ENCODE measurements around the gene CYP2S1. TPM values are rescaled to one million over a fixed set of nuclear protein-coding genes. Genes with fewer than 3 reads are reported as not detected.
A peak's percentile ranks its signal among the peaks of the same experiment; 100 is the strongest.

The CYP2S1 gene
- total and polyA plus RNA-seq, 2 of the 4 experiments (the other 2 are of a cell fraction) = 0.54 to 2.1 TPM

DNA sequence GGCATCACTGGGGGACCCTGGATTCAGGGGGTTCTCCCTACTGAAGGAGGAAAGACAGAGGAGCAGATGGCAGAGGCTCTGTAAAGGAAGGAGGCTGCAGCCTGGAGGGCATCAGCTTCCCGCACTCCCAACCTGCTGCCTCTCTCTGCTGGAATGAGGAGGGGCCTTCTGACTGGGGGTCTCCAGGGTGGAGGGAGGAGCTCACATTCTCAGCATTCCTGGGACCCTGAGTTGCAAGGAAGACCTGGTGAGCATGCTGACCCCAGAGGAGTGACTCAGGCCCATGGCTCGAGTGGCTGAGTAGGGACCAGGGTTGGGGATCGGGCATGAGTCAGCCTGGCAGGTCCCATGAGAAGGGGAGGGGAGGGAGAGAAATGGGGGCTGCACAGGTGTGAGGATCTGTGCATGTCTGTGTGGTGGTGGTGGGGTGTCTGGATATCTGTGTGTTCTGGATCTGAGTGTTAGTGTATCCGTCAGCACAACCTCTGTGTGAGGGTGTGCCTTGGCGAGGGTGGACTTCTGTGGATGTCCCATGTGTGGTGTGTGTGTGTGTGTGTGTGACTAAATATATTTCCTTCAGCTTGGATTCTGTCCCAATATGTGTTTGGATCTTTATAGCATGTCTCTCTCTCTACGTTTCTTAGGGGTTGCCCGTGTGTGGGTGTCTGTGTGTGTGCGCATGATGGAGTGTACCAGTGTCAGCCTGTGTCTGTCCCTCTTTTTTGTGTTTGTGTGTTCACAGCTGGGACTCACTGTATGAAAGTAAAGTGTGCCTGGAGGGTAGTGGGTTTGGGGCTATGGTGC is 30.6 kb downstream of the CYP2S1 start:
- in situ Hi-C loops (cut with MboI; ENCODE audit: low sequenced_read_pairs) (no loop called here), dilution Hi-C loops (cut with HindIII; ENCODE audit: low sequenced_read_pairs, unreplicated experiment) (no loop called here), intact Hi-C loops (cut with micrococcal nuclease) (loop anchor here (2.0 kb wide), 1 partner anchor 39 kb away; no protein-coding TSS in a partner anchor)
- ChIA-PET POLR2A (ENCODE audit: unreplicated experiment) (interaction anchor here (1.0 kb wide), 1 partner anchor 42 kb away, joined by 3 read pairs; no protein-coding TSS in a partner anchor), CTCF (no interaction called here)
- Histone ChIP-seq H3K4me1 (ENCODE audit: control insufficient read depth, insufficient read depth, low read length) (peaks cover 40% of the 10 kb centered on the region), H3K23ac (ENCODE audit: low read depth, low read length) (peak overlapping the region; percentile 100), H2AFZ (replicated peaks; ENCODE audit: low read length, poor library complexity) (peak overlapping the region; percentile 49), H3K4ac (ENCODE audit: low read depth, low read length) (peak overlapping the region; percentile 100), H3K9me3 (ENCODE audit: control insufficient read depth, insufficient read depth, low read length) (no peaks in the 10 kb centered on the region), H4K8ac (ENCODE audit: low read depth in 2 of 2, low read length in 2 of 2) (peak overlapping the region; percentile 95 to 99), H2AK5ac (ENCODE audit: low read depth, low read length) (peak overlapping the region; percentile 100), H2BK120ac (ENCODE audit: low read depth, low read length) (peak overlapping the region; percentile 99), H2BK5ac (ENCODE audit: low read depth, low read length, poor library complexity, severe bottlenecking) (peak overlapping the region; percentile 97), H3K56ac (ENCODE audit: extremely low read depth, insufficient read depth, low read length) (peak overlapping the region; percentile 100), H4K20me1 (ENCODE audit: insufficient read depth, low read length) (peaks cover 36% of the 10 kb centered on the region), H2BK20ac (ENCODE audit: low read depth, low read length) (peak overlapping the region; percentile 100), H3K27ac (ENCODE audit: insufficient read depth, low read length) (peak overlapping the region; percentile 96), H3K14ac (replicated peaks; ENCODE audit: low read depth, low read length) (peak overlapping the region; percentile 97), H3K79me1 (ENCODE audit: low read depth in 1 of 2, low read length in 2 of 2) (peaks cover 26 to 66% of the 10 kb centered on the region in 2 experiments), H3K27me3 (ENCODE audit: control insufficient read depth, insufficient read depth, low read length) (no peaks in the 10 kb centered on the region), H3K36me3 (ENCODE audit: control insufficient read depth, insufficient read depth, low read length) (peaks cover 53% of the 10 kb centered on the region), H3K4me3 (ENCODE audit: insufficient read depth, low read depth, low read length) (peak overlapping the region; percentile 15), H4K91ac (ENCODE audit: insufficient read depth, low read depth, low read length) (peak overlapping the region; percentile 100), H3K9me1 (ENCODE audit: insufficient read depth, low read length) (peaks cover 21% of the 10 kb centered on the region), H3K18ac (ENCODE audit: low read depth, low read length) (peak overlapping the region; percentile 68), H2BK15ac (ENCODE audit: low read depth, low read length) (peak overlapping the region; percentile 96; the same call in 2 of the 3 replicates), H3K4me2 (ENCODE audit: low read depth, low read length) (peak overlapping the region; percentile 78), H4K5ac (ENCODE audit: low read depth, low read length) (peak overlapping the region; percentile 70; the same call in 1 of the 2 replicates), H3K9ac (ENCODE audit: low read depth, low read length) (peak overlapping the region; percentile 80), H2AK9ac (replicated peaks; ENCODE audit: low read depth, low read length, poor library complexity) (peak overlapping the region; percentile 34)
- DNase-seq (peak; percentile 96), ATAC-seq (ENCODE audit: low read depth) (peak; percentile 25)
- no TSS peak for BruUV-seq (replicated peaks)
- 0% methylated on average over 3 of the region's 8 CpGs; no CpG with 5 or more reads in 1 of the 2 experiments for WGBS, 2 experiments (ENCODE audit: extremely low coverage in 2 of 2, insufficient read length in 1 of 2)
- TF ChIP-seq CHD1 (IDR thresholded peaks at IDR 0.05; ENCODE audit: low read depth, low read length) = no peak
- no peak for TF ChIP-seq SMC3 (IDR thresholded peaks at IDR 0.05; ENCODE audit: low read depth, low read length)
- no peak for TF ChIP-seq RCOR1 (IDR thresholded peaks at IDR 0.05; ENCODE audit: insufficient replicate concordance, low read length)
- no peak for TF ChIP-seq RFX5 (IDR thresholded peaks at IDR 0.05; ENCODE audit: low read depth, low read length)
- TF ChIP-seq RAD21 (IDR thresholded peaks at IDR 0.05; ENCODE audit: low read length) = no peak
- peak; percentile 82; the same call in 1 of the 2 replicates for TF ChIP-seq MAZ (IDR thresholded peaks at IDR 0.05; ENCODE audit: borderline replicate concordance, low read depth, low read length)
- TF ChIP-seq, protein P1, sequence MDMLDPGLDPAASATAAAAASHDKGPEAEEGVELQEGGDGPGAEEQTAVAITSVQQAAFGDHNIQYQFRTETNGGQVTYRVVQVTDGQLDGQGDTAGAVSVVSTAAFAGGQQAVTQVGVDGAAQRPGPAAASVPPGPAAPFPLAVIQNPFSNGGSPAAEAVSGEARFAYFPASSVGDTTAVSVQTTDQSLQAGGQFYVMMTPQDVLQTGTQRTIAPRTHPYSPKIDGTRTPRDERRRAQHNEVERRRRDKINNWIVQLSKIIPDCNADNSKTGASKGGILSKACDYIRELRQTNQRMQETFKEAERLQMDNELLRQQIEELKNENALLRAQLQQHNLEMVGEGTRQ (IDR thresholded peaks at IDR 0.05; ENCODE audit: low read depth, low read length) = peak; percentile 13; the same call in 1 of the 2 replicates
- TF ChIP-seq CEBPB (IDR thresholded peaks at IDR 0.05; ENCODE audit: low read depth, low read length) = no peak
- TF ChIP-seq MXI1 (IDR thresholded peaks at IDR 0.05; ENCODE audit: borderline replicate concordance, low read depth, low read length) = no peak
- peak; percentile 44 for TF ChIP-seq NFE2L2 (IDR thresholded peaks at IDR 0.05; ENCODE audit: low read depth, low read length)
- TF ChIP-seq ELK1 (IDR thresholded peaks at IDR 0.05; ENCODE audit: borderline replicate concordance, low read depth, low read length) = no peak
- TF ChIP-seq POLR2A (IDR thresholded peaks at IDR 0.05; ENCODE audit: low read depth, low read length) = peak; percentile 89
- peak; percentile 95 for TF ChIP-seq FOS (IDR thresholded peaks at IDR 0.05; ENCODE audit: low read depth, low read length)
- TF ChIP-seq CTCF (conservative IDR thresholded peaks at IDR 0.05; ENCODE audit: low read depth, low read length) = no peak
